Muscle of back (tissue), 10 donors: ENCODE results near the gene SLFN12. TPM values are rescaled to one million over a fixed set of nuclear protein-coding genes. Genes with fewer than 3 reads are reported as not detected.

ENCODE experiments used
- polyA plus RNA-seq, 10 donors: library from polyadenylated mRNA; unstranded; fragments of 120-200 nt; gene quantifications; one replicate each; pipeline ENCODE4 v1.2.1, GENCODE V29; 2013; ENCODE audit not compliant: insufficient read length in 10 of 10

Gene SLFN12
- polyA plus RNA-seq, 10 donors = 4.6 to 9.1 (median 6.7) TPM

Other genes starting within 250 kb of the SLFN12 start
- under 1 TPM; 0.15 to 0.58 (median 0.29) TPM for gene SLC35G3, start 238.1 kb downstream of the SLFN12 start, polyA plus RNA-seq
- gene SLFN5, start 189.4 kb downstream of the SLFN12 start, polyA plus RNA-seq = 10 to 100 TPM in 1 of 10 donors, 1 to 10 TPM in 9; 4.8 to 10.0 (median 5.8) TPM
- gene SLFN11, start 58.9 kb downstream of the SLFN12 start, polyA plus RNA-seq = 10 to 100 TPM in 7 of 10 donors, 1 to 10 TPM in 3; 7.5 to 19.9 (median 14.2) TPM
- gene SLFN13, start 16.3 kb upstream of the SLFN12 start, polyA plus RNA-seq = 1 to 10 TPM; 1.7 to 7.3 (median 4.2) TPM
- 1 to 10 TPM in 1 of 10 donors, under 1 TPM in 6, not detected in 3; 0.05 to 3.6 (median 0.32) TPM for gene SLFN12L, start 105.2 kb upstream of the SLFN12 start, polyA plus RNA-seq
- gene SLFN14, start 128.3 kb upstream of the SLFN12 start, polyA plus RNA-seq = under 1 TPM in 9 of 10 donors, not detected in 1; 0.09 to 0.61 (median 0.23) TPM
- gene PEX12, start 146.1 kb upstream of the SLFN12 start, polyA plus RNA-seq = 1 to 10 TPM; 7.1 to 9.2 (median 7.9) TPM
- gene AP2B1, start 154.8 kb upstream of the SLFN12 start, polyA plus RNA-seq = 10 to 100 TPM; 72.0 to 89.4 (median 83.2) TPM